ENCODE results near the gene ZKSCAN8. TPM values are rescaled to one million over a fixed set of nuclear protein-coding genes. Genes with fewer than 3 reads are reported as not detected.

The ZKSCAN8 gene
- total RNA-seq, 1 donor from 2014 or later = 22.9 TPM

Other genes starting within 250 kb of the ZKSCAN8 start
- gene OR2B2, start 229.5 kb upstream of the ZKSCAN8 start, total RNA-seq = not detected
- not detected for gene OR2B6, start 184.6 kb upstream of the ZKSCAN8 start, total RNA-seq
- gene ZNF165, start 61.3 kb upstream of the ZKSCAN8 start, total RNA-seq = 0.49 TPM
- gene ZSCAN16, start 17.3 kb upstream of the ZKSCAN8 start, total RNA-seq = 6.9 TPM
- 30.5 TPM for gene ZSCAN9, start 83.4 kb downstream of the ZKSCAN8 start, total RNA-seq
- 6.4 TPM for gene ZKSCAN4, start 110.4 kb downstream of the ZKSCAN8 start, total RNA-seq
- 0.98 TPM for gene NKAPL, start 117.4 kb downstream of the ZKSCAN8 start, total RNA-seq
- 28.0 TPM for gene ZSCAN26, start 125.3 kb downstream of the ZKSCAN8 start, total RNA-seq
- gene PGBD1, start 139.7 kb downstream of the ZKSCAN8 start, total RNA-seq = 15.5 TPM
- 9.6 TPM for gene ZSCAN31, start 194.3 kb downstream of the ZKSCAN8 start, total RNA-seq
- gene ZKSCAN3, start 208.1 kb downstream of the ZKSCAN8 start, total RNA-seq = 11.6 TPM

Measured in temporal lobe (tissue), 1 donor.